ENCODE measurements around the gene ULBP3.

DNA sequence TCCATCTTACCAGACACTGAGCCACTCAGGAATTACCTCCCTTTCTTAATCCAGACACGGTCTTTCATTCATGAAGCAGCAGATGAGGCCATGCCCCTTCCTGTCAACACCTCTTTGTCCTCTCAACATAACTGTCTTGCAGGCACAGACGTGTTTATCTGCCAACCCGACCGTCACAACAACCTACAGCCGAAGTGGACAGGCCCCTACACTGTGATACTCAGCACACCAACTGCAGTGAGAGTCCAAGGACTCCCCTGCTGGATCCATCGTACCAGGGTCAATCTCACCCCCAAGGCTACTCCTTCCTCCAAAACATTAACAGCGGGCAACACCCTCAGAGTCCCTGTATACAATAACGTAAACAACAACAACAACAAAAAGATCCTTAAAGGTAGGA, 30.6 kb upstream of the ULBP3 start:
- TF ChIP-seq, protein P1, sequence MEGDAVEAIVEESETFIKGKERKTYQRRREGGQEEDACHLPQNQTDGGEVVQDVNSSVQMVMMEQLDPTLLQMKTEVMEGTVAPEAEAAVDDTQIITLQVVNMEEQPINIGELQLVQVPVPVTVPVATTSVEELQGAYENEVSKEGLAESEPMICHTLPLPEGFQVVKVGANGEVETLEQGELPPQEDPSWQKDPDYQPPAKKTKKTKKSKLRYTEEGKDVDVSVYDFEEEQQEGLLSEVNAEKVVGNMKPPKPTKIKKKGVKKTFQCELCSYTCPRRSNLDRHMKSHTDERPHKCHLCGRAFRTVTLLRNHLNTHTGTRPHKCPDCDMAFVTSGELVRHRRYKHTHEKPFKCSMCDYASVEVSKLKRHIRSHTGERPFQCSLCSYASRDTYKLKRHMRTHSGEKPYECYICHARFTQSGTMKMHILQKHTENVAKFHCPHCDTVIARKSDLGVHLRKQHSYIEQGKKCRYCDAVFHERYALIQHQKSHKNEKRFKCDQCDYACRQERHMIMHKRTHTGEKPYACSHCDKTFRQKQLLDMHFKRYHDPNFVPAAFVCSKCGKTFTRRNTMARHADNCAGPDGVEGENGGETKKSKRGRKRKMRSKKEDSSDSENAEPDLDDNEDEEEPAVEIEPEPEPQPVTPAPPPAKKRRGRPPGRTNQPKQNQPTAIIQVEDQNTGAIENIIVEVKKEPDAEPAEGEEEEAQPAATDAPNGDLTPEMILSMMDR (IDR thresholded peaks at IDR 0.05; ENCODE audit: low read depth, low read length, poor library complexity, severe bottlenecking) = no peak
- no peak for TF ChIP-seq EZH2phosphoT487 (IDR thresholded peaks at IDR 0.05; ENCODE audit: borderline replicate concordance, low read length)
